Measurements from ENCODE around the gene MARCKSL1. TPM values are rescaled to one million over a fixed set of nuclear protein-coding genes. Genes with fewer than 3 reads are reported as not detected.

Gene MARCKSL1
- total and polyA plus RNA-seq, 2 of the 13 experiments (the other 11 are each of a cell fraction or from before 2014, with no cell fraction given): 81.9 to 155 TPM

GRCh38 chr1:32335790-32336590 lies at the start of gene MARCKSL1 (continued):
- TF ChIP-seq ZNF44 (CRISPR knock-in tag; IDR thresholded peaks at IDR 0.05): no peak
- TF ChIP-seq DPF2 (CRISPR knock-in tag; IDR thresholded peaks at IDR 0.05; ENCODE audit: borderline replicate concordance, low read depth): no peak
- TF ChIP-seq JARID2 (CRISPR knock-in tag; IDR thresholded peaks at IDR 0.05; ENCODE audit: insufficient replicate concordance): no peak
- TF ChIP-seq ZBTB1 (CRISPR knock-in tag; IDR thresholded peaks at IDR 0.05; ENCODE audit: borderline replicate concordance): no peak
- TF ChIP-seq GPBP1L1 (CRISPR knock-in tag; IDR thresholded peaks at IDR 0.05): no peak
- peak; percentile 99 for TF ChIP-seq POLR2G (IDR thresholded peaks at IDR 0.05; ENCODE audit: low read depth, low read length)
- no peak for TF ChIP-seq ZFP1 (CRISPR knock-in tag; IDR thresholded peaks at IDR 0.05)
- TF ChIP-seq NFIC (IDR thresholded peaks at IDR 0.05; ENCODE audit: low read length): no peak
- TF ChIP-seq ZFP90 (CRISPR knock-in tag; IDR thresholded peaks at IDR 0.05; ENCODE audit: borderline replicate concordance): 0 out of 2 replicates have a peak, but pooled peaks have one; percentile 65
- TF ChIP-seq MZF1 (CRISPR knock-in tag; IDR thresholded peaks at IDR 0.05; ENCODE audit: borderline replicate concordance): no peak
- TF ChIP-seq BATF2 (CRISPR knock-in tag; IDR thresholded peaks at IDR 0.05): 0 out of 2 replicates have a peak, but pooled peaks have one; percentile 31
- TF ChIP-seq ZNF276 (CRISPR knock-in tag; IDR thresholded peaks at IDR 0.05; ENCODE audit: low read depth): no peak
- peak; percentile 45 for TF ChIP-seq GATAD2A (CRISPR knock-in tag; IDR thresholded peaks at IDR 0.05)
- no peak for TF ChIP-seq ZFP41 (CRISPR knock-in tag; IDR thresholded peaks at IDR 0.05; ENCODE audit: borderline replicate concordance)
- no peak for TF ChIP-seq ZNF256 (CRISPR knock-in tag; conservative IDR thresholded peaks at IDR 0.05)
- no peak for TF ChIP-seq ZNF672 (CRISPR knock-in tag; IDR thresholded peaks at IDR 0.05)
- no peak for TF ChIP-seq FOSL2 (CRISPR knock-in tag; IDR thresholded peaks at IDR 0.05)
- TF ChIP-seq ZNF574 (CRISPR knock-in tag; IDR thresholded peaks at IDR 0.05): no peak
- TF ChIP-seq ZNF296 (CRISPR knock-in tag; conservative IDR thresholded peaks at IDR 0.05): no peak
- no peak for TF ChIP-seq ZNF816 (CRISPR knock-in tag; IDR thresholded peaks at IDR 0.05; ENCODE audit: borderline replicate concordance)
- TF ChIP-seq ZNF563 (CRISPR knock-in tag; IDR thresholded peaks at IDR 0.05): no peak
- TF ChIP-seq ETV5 (CRISPR knock-in tag; IDR thresholded peaks at IDR 0.05; ENCODE audit: borderline replicate concordance): no peak
- no peak for TF ChIP-seq NONO (IDR thresholded peaks at IDR 0.05)
- TF ChIP-seq NONO (CRISPR knock-in tag; conservative IDR thresholded peaks at IDR 0.05): peak; percentile 58
- no peak for TF ChIP-seq FOXA3 (CRISPR knock-in tag; IDR thresholded peaks at IDR 0.05)

Data from HepG2 (cell line).